ENCODE measurements around the gene DNAI1. TPM values are rescaled to one million over a fixed set of nuclear protein-coding genes. Genes with fewer than 3 reads are reported as not detected.

The DNAI1 gene
- total RNA-seq, 2 donors from 2014 or later = 0.23 TPM; not detected in 1

DNA sequence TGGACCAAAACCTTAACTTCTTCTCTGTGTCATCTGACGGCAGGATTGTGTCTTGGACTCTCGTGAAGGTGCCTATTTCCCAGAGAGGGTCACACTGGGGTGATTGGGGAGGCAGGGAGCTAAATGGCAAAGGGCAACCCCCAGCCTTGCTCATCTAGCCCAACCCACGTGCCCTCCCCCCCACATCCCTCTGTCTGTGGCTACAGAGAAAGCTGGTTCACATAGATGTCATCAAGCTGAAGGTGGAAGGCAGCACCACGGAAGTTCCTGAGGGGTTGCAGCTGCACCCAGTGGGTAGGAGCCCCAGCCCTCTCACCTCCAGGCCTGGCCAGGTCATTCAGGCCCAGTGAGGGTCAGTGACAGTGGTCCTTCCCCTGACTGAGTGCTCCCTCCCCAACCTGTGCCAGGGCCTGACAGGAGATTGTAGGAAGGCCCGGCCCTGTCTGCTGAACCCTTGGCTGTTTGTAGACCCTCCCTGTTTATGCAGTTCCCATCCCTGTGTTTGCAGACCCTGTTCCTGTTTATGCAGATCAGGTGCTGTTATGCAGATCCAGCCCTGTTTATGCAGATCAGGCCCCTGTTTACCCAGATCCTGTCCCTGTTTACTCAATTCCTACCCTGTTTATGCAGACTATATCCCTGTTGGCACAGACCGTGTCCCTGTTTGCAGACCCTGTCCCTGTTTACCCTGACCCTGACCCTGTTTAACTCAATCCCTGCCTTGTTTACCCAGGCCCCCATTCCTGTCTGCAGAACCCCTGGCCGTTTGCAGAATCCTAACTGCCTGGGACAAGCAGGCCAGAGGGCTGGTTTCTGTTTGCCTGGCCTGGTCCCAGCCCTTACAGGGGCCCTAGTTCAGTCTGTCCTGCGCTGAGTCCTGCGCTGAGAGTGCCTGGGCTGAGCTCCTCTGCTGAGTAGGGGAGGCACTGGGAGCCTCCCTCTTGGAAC, 53.8 kb downstream of the DNAI1 start:
- H3K4me3 Mint-ChIP-seq = no peak overlapping the region
- DNase-seq (no peak), ATAC-seq (replicated peaks in 1 of 2) (peak in 1 of 2 donors; percentile 32)
- no peaks in the 10 kb centered on the region for H3K36me3 Mint-ChIP-seq (ENCODE audit: insufficient read depth in 2 of 2)
- no peak overlapping the region for H3K27ac Mint-ChIP-seq
- H3K4me1 Mint-ChIP-seq (ENCODE audit: low read depth) = no peaks in the 10 kb centered on the region
- no peaks in the 10 kb centered on the region for H3K9me3 Mint-ChIP-seq
- no peaks in the 10 kb centered on the region for H3K27me3 Mint-ChIP-seq (ENCODE audit: low read depth)

DNA sequence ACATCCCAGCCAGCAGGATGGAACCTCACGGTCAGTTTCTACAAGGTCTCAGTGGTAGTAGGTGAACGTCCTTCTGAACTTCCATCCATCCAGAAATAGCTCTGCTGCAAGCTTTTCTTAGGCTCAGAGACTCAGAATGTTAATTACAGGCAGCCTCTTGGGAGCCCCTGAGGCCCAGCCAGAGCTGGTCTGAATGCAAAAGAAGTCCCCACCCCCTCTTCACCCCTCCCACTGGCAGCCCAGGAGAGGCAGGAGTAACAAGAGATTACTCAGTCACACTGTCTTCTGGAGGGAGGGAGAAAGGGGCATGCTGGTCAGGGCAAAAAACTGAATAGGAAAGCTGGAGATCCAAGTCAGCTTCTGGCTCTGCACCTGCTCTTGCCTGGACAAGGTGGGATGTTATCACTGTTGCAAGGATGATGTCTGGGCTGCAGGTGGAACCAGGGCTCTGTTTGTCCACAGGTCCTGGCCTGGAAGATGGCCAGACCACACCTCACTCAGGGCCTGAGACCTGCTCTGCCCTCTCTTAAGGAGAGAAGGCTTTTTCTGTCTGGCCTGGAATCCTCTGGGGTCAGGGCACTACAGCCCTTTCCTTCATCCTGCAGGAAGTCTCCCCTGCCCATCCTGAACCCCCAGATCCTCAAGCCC, 55.1 kb downstream of the DNAI1 start:
- Mint-ChIP-seq H3K27ac (no peak overlapping the region), H3K9me3 (no peaks in the 10 kb centered on the region), H3K4me1 (ENCODE audit: low read depth) (no peaks in the 10 kb centered on the region), H3K27me3 (ENCODE audit: low read depth) (no peaks in the 10 kb centered on the region), H3K36me3 (ENCODE audit: insufficient read depth in 2 of 2) (no peaks in the 10 kb centered on the region), H3K4me3 (no peak overlapping the region)
- ATAC-seq (replicated peaks in 1 of 2) (no peak), DNase-seq (no peak)

DNA sequence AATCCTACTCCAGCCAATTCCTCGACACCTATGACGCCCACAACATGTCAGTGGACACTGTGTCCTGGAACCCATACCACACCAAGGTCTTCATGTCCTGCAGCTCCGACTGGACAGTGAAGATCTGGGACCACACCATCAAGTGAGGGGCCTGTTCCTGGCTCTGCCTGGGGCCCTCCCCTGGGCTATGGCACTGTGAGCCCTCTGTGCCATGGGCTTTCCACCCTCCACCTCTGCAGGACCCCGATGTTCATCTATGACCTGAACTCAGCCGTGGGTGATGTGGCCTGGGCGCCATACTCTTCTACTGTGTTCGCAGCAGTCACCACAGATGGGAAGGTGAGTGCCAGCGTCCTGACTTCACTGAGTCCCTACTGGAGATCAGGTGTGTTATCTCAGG, 55.8 kb downstream of the DNAI1 start:
- Mint-ChIP-seq H3K4me1 (ENCODE audit: low read depth) (no peaks in the 10 kb centered on the region), H3K4me3 (no peak overlapping the region), H3K27ac (no peak overlapping the region), H3K9me3 (no peaks in the 10 kb centered on the region), H3K27me3 (ENCODE audit: low read depth) (no peaks in the 10 kb centered on the region), H3K36me3 (ENCODE audit: insufficient read depth in 2 of 2) (no peaks in the 10 kb centered on the region)
- DNase-seq = no peak
- ATAC-seq (replicated peaks in 1 of 2) = no peak

DNA sequence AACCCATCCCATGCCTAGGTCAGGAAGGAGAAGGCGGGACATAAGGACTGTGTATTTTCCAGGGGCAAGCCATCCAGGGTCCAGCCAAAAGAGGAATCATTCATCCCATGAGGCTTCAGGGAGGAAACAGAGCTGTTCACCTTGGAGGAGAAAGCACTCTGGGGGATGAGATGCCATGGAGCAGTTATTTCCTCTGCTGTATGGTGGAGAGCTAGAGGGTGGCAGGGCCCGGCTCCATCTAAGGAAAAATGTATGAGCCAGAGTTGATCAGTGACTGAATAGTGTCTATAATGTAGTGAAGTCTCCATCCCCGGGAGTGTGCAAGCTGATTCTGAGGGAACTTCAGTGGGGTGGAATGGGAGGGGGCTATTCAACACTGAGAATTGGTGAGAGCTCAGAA, 56.2 kb downstream of the DNAI1 start:
- Mint-ChIP-seq H3K27me3 (ENCODE audit: low read depth) (no peaks in the 10 kb centered on the region), H3K4me3 (no peak overlapping the region), H3K36me3 (ENCODE audit: insufficient read depth in 2 of 2) (no peaks in the 10 kb centered on the region), H3K27ac (no peak overlapping the region), H3K4me1 (ENCODE audit: low read depth) (no peaks in the 10 kb centered on the region), H3K9me3 (no peaks in the 10 kb centered on the region)
- ATAC-seq (replicated peaks in 1 of 2) (no peak), DNase-seq (no peak)

GRCh38 chr9:34515959-34516358, 57.4 kb downstream of the DNAI1 start:
- Mint-ChIP-seq H3K9me3 (no peaks in the 10 kb centered on the region), H3K4me1 (ENCODE audit: low read depth) (no peaks in the 10 kb centered on the region), H3K27me3 (ENCODE audit: low read depth) (no peaks in the 10 kb centered on the region), H3K27ac (no peak overlapping the region), H3K36me3 (ENCODE audit: insufficient read depth in 2 of 2) (no peaks in the 10 kb centered on the region), H3K4me3 (no peak overlapping the region)
- ATAC-seq (replicated peaks in 1 of 2) (no peak), DNase-seq (no peak)

DNA sequence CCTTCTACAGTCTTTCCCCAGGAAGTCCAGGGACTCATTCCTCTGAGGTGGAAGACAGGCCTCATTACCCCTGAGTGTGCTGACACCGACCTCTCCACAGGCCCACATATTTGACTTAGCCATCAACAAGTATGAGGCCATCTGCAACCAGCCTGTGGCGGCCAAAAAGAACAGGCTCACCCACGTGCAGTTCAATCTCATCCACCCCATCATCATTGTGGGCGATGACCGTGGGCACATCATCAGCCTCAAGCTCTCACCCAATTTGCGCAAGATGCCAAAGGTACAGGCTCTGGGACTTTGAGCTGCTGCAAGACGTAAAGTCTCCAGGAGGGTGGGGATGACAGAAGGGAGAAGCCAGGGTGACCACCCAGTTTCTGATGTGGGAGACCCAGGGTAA, 58.6 kb downstream of the DNAI1 start:
- Mint-ChIP-seq H3K4me1 (ENCODE audit: low read depth) (peaks cover under 1% of the 10 kb centered on the region), H3K27me3 (ENCODE audit: low read depth) (peaks cover 2% of the 10 kb centered on the region), H3K9me3 (no peaks in the 10 kb centered on the region), H3K4me3 (no peak overlapping the region), H3K27ac (no peak overlapping the region), H3K36me3 (ENCODE audit: insufficient read depth in 2 of 2) (no peaks in the 10 kb centered on the region)
- no peak for ATAC-seq (replicated peaks in 1 of 2)
- no peak for DNase-seq

DNA sequence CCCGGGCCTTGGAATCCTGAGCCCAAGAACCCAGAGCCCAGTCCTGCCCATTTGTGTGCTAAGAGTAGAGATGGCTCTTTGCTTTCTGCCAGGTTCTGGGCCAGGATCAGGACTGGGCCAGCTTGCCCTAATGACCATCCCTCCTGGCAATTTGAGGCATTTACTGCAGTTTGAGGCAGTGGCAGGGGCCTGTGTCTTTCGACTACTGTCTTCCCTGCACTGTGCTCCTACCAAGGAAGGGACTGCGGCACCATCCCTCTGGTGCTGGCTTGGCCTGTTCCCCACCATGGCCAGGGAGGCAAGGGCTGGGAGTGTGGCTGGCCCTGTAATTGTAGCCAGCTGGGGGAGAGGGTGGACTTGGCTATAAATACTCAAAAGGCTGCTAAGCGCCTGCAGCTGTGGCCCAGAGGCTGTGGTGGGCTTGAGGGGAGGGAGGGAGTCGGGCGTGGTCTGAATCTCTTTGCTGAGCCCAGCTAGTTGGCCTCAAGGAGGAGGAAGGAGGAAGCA, 59.6 kb downstream of the DNAI1 start:
- H3K4me1 Mint-ChIP-seq (ENCODE audit: low read depth) = peaks cover 6% of the 10 kb centered on the region
- no peaks in the 10 kb centered on the region for H3K9me3 Mint-ChIP-seq
- ATAC-seq (replicated peaks in 1 of 2) = no peak
- H3K27me3 Mint-ChIP-seq (ENCODE audit: low read depth) = peaks cover 8% of the 10 kb centered on the region
- H3K36me3 Mint-ChIP-seq (ENCODE audit: insufficient read depth in 2 of 2) = no peaks in the 10 kb centered on the region
- H3K4me3 Mint-ChIP-seq = no peak overlapping the region
- no peak for DNase-seq
- H3K27ac Mint-ChIP-seq = no peak overlapping the region

GRCh38 chr9:34518896-34519295, 60.3 kb downstream of the DNAI1 start:
- Mint-ChIP-seq H3K27me3 (ENCODE audit: low read depth) (peaks cover 8% of the 10 kb centered on the region), H3K4me1 (ENCODE audit: low read depth) (peaks cover 13% of the 10 kb centered on the region), H3K9me3 (no peaks in the 10 kb centered on the region), H3K27ac (no peak overlapping the region), H3K4me3 (no peak overlapping the region), H3K36me3 (ENCODE audit: insufficient read depth in 2 of 2) (no peaks in the 10 kb centered on the region)
- DNase-seq (no peak), ATAC-seq (replicated peaks in 1 of 2) (no peak)

DNA sequence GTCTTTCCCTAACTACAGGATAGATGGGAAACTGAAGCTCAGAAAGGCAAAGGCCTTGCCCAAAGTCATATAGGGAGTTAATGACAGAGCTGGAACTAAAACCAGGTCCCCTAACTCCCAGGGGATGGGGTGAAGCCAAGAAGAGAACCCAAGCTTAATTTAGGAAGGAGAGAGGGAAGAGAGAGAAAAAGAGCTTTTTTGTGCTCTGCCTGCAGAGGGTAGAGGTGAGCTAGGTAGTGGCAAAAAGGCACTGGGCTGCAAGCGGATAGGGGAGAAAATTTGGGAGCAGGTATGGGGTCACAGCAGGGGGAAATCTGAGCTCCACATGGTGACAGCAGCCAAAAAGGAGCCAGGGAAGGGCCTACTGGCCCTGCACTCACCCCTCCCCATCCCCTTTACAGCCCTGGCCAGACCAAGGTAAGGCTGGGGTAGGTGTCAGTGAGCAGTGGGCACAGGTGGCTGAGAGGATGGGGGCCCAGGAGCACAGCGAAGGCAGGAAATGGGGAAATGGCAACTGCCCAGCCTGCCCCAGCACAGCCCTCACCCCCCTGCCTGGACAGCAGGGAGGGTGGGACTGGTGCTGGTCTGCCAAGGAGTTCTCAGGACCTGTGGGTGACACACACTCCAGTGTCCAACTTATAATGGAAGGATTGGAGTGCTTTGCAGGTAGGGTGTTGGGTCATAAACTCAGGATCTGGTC, 60.9 kb downstream of the DNAI1 start:
- Mint-ChIP-seq H3K4me3 (no peak overlapping the region), H3K9me3 (no peaks in the 10 kb centered on the region), H3K4me1 (ENCODE audit: low read depth) (peaks cover 19% of the 10 kb centered on the region), H3K27me3 (ENCODE audit: low read depth) (peaks cover 10% of the 10 kb centered on the region), H3K36me3 (ENCODE audit: insufficient read depth in 2 of 2) (no peaks in the 10 kb centered on the region), H3K27ac (no peak overlapping the region)
- ATAC-seq (replicated peaks in 1 of 2) = no peak
- no peak for DNase-seq

GRCh38 chr9:34520096-34520495, 61.5 kb downstream of the DNAI1 start:
- H3K36me3 Mint-ChIP-seq (ENCODE audit: insufficient read depth in 2 of 2) = no peaks in the 10 kb centered on the region
- H3K9me3 Mint-ChIP-seq = no peaks in the 10 kb centered on the region
- no peak overlapping the region for H3K4me3 Mint-ChIP-seq
- no peak for DNase-seq
- peaks cover 17% of the 10 kb centered on the region for H3K27me3 Mint-ChIP-seq (ENCODE audit: low read depth)
- peaks cover 25% of the 10 kb centered on the region for H3K4me1 Mint-ChIP-seq (ENCODE audit: low read depth)
- no peak for ATAC-seq (replicated peaks in 1 of 2)
- no peak overlapping the region for H3K27ac Mint-ChIP-seq

DNA sequence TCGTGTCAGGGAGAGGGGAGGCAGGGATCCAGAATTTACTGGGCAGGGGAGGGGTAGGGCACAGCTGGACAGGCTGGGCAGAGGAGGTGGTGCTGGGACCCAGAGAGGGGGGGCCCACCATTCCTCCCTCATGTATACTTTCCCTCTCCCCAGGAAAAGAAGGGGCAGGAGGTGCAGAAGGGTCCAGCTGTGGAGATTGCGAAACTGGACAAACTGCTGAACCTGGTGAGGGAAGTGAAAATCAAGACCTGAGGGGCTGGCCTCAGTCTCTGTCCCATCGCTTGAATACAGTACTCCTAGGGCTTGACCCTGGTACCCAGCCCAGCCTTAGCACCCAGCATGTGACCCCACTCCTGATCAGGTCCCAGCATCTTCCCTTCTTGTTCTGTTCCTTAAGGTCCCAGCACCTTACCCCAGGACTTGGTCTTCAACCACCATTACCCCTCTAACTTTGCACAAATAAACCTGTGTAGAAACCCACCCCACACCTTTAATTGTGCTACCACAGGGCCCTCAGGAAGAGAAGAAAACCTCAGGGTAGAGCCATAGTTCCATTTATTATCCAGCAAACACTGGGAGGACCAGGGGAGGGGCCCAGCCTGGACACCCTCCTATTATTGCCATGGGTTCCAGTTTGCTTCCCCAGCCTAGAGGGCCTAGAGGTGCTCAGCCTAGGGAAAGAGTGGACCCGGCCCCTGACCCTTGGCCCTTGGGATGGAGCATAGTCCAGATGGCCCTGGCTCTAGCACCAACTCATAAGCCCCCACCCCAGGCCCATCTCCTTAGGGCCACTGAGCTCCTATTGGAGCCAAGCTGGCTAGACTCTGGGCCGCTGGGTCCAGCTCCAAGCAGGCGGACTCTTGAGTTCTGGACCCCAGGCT, 62.1 kb downstream of the DNAI1 start:
- Mint-ChIP-seq H3K27ac (no peak overlapping the region), H3K36me3 (ENCODE audit: insufficient read depth in 2 of 2) (no peaks in the 10 kb centered on the region), H3K27me3 (ENCODE audit: low read depth) (peaks cover 23% of the 10 kb centered on the region), H3K4me1 (ENCODE audit: low read depth) (peaks cover 30% of the 10 kb centered on the region), H3K9me3 (no peaks in the 10 kb centered on the region), H3K4me3 (no peak overlapping the region)
- no peak for ATAC-seq (replicated peaks in 1 of 2)
- no peak for DNase-seq

GRCh38 chr9:34521406-34522045, 62.9 kb downstream of the DNAI1 start:
- Mint-ChIP-seq H3K36me3 (ENCODE audit: insufficient read depth in 2 of 2) (no peaks in the 10 kb centered on the region), H3K27ac (no peak overlapping the region), H3K4me3 (peak overlapping the region in 1 of 2 donors; percentile 22)

More at GRCh38 chr9:34521406-34522045, 62.9 kb downstream of the DNAI1 start:
- ATAC-seq (replicated peaks in 1 of 2) (no peak), DNase-seq (no peak)
- H3K4me1 Mint-ChIP-seq (ENCODE audit: low read depth) = peaks cover 30% of the 10 kb centered on the region
- H3K9me3 Mint-ChIP-seq = no peaks in the 10 kb centered on the region
- peaks cover 26% of the 10 kb centered on the region for H3K27me3 Mint-ChIP-seq (ENCODE audit: low read depth)
